SK-N-SH treated with all-trans-retinoic acid at 6 μM for 48 hours (cell line): ENCODE data around the gene NOM1.

Experiments used
- ARNTL ChIP-seq: fragments of 450-650 bp; formaldehyde crosslinking; IDR thresholded peaks from 2 replicates; pipeline ENCODE4 v1.5.0; 2020; ENCODE audit warnings: low read depth, mild to moderate bottlenecking, moderate library complexity, borderline replicate concordance
- CREB5 ChIP-seq: fragments of 250-450 bp; sonication (Bioruptor Pico); IDR thresholded peaks from 2 replicates; pipeline ENCODE4 v1.5.1; 2020; ENCODE audit warnings: low read depth, mild to moderate bottlenecking, moderate library complexity
- CSDC2 ChIP-seq: fragments of 250-450 bp; sonication (Bioruptor Pico); IDR thresholded peaks from 2 replicates; pipeline ENCODE4 v1.5.0; 2020; ENCODE audit warnings: mild to moderate bottlenecking, moderate library complexity
- ISL1 ChIP-seq: fragments of 250-450 bp; sonication (Bioruptor Pico); IDR thresholded peaks from 2 replicates; pipeline ENCODE4 v2.1.2; 2022; ENCODE audit warnings: mild to moderate bottlenecking, moderate library complexity
- OSR1 ChIP-seq: fragments of 250-450 bp; sonication (Bioruptor Pico); IDR thresholded peaks from 2 replicates; pipeline ENCODE4 v1.8.0; 2022; ENCODE audit warnings: moderate library complexity, mild to moderate bottlenecking, inconsistent platforms
- PPARA ChIP-seq: fragments of 250-450 bp; sonication (Bioruptor Pico); IDR thresholded peaks from 2 replicates; pipeline ENCODE4 v1.5.0; 2020; ENCODE audit warnings: mild to moderate bottlenecking, borderline replicate concordance
- SNAI2 ChIP-seq: fragments of 250-450 bp; sonication (Bioruptor Pico); IDR thresholded peaks from 2 replicates; pipeline ENCODE4 v1.5.0; 2020; ENCODE audit warnings: mild to moderate bottlenecking, moderate library complexity
- ZFP3 ChIP-seq: fragments of 250-450 bp; sonication (Bioruptor Pico); IDR thresholded peaks from 2 replicates; pipeline ENCODE4 v1.5.0; 2020; ENCODE audit warnings: mild to moderate bottlenecking, moderate library complexity
- ZNF8 ChIP-seq: fragments of 450-650 bp; formaldehyde crosslinking; IDR thresholded peaks from 2 replicates; pipeline ENCODE4 v1.5.0; 2020; ENCODE audit warnings: mild to moderate bottlenecking, moderate library complexity
- TF ChIP-seq, protein P1 (sequence below): fragments of 250-450 bp; sonication (Bioruptor Pico); IDR thresholded peaks from 2 replicates; pipeline ENCODE4 v1.8.0; 2020; ENCODE audit warnings: mild to moderate bottlenecking, moderate library complexity, borderline replicate concordance
- TF ChIP-seq, protein P2 (sequence below): fragments of 250-450 bp; sonication (Bioruptor Pico); IDR thresholded peaks from 2 replicates; pipeline ENCODE4 v1.5.0; 2020; ENCODE audit warnings: mild to moderate bottlenecking, moderate library complexity

DNA sequence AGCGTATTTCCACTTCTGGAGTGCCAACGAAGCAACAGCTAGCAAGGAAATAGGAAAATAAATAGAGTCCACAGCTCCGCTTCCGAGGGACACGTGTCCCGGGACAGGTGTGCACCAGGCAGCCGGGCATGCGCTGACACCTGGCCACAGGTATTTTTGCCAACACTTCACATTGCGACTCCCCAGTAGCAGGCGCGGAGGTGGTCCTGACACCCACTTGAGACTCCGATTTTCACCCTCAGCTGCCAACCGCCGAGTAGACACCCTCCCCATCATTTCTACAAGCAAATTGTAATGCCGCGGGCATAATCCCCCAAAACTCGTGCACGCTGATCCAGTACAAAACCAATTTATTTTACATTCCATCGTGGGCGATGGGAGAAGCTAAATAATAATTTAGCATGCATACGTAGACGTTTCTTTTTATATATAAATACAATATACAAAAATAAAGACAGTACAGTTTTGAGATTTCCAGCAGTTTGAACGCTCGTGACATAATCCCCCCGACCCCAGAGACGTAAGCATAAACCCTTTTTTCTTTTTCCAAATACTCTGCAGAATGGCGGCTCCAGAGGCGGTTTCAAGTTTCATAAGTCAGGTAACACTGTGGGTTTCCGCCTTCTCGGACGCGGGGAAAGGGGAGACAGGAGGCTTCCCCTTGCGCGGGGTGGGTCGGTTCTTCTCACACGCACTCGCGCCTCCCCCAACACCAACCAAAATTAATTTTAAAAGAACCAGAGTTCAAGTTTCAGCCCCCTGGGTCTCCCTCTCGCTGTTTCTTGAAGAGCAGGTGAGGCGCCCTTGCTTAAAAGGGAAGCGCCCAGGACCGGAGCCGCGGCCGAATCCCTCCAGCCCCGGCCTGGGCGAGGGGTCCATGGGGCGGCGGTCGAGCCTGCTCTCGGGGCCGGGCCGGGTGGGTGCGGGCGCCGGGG is 55.3 kb downstream of the NOM1 start:
- TF ChIP-seq, protein P1, sequence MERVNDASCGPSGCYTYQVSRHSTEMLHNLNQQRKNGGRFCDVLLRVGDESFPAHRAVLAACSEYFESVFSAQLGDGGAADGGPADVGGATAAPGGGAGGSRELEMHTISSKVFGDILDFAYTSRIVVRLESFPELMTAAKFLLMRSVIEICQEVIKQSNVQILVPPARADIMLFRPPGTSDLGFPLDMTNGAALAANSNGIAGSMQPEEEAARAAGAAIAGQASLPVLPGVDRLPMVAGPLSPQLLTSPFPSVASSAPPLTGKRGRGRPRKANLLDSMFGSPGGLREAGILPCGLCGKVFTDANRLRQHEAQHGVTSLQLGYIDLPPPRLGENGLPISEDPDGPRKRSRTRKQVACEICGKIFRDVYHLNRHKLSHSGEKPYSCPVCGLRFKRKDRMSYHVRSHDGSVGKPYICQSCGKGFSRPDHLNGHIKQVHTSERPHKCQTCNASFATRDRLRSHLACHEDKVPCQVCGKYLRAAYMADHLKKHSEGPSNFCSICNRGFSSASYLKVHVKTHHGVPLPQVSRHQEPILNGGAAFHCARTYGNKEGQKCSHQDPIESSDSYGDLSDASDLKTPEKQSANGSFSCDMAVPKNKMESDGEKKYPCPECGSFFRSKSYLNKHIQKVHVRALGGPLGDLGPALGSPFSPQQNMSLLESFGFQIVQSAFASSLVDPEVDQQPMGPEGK (CRISPR knock-in tag): no peak
- TF ChIP-seq ZFP3: no peak
- TF ChIP-seq CREB5 (CRISPR knock-in tag): no peak
- TF ChIP-seq ARNTL (CRISPR knock-in tag): no peak
- no peak for TF ChIP-seq SNAI2 (CRISPR knock-in tag)
- TF ChIP-seq ISL1 (CRISPR knock-in tag): no peak
- TF ChIP-seq PPARA: no peak
- TF ChIP-seq OSR1 (CRISPR knock-in tag): no peak
- TF ChIP-seq CSDC2 (CRISPR knock-in tag): no peak
- TF ChIP-seq, protein P2, sequence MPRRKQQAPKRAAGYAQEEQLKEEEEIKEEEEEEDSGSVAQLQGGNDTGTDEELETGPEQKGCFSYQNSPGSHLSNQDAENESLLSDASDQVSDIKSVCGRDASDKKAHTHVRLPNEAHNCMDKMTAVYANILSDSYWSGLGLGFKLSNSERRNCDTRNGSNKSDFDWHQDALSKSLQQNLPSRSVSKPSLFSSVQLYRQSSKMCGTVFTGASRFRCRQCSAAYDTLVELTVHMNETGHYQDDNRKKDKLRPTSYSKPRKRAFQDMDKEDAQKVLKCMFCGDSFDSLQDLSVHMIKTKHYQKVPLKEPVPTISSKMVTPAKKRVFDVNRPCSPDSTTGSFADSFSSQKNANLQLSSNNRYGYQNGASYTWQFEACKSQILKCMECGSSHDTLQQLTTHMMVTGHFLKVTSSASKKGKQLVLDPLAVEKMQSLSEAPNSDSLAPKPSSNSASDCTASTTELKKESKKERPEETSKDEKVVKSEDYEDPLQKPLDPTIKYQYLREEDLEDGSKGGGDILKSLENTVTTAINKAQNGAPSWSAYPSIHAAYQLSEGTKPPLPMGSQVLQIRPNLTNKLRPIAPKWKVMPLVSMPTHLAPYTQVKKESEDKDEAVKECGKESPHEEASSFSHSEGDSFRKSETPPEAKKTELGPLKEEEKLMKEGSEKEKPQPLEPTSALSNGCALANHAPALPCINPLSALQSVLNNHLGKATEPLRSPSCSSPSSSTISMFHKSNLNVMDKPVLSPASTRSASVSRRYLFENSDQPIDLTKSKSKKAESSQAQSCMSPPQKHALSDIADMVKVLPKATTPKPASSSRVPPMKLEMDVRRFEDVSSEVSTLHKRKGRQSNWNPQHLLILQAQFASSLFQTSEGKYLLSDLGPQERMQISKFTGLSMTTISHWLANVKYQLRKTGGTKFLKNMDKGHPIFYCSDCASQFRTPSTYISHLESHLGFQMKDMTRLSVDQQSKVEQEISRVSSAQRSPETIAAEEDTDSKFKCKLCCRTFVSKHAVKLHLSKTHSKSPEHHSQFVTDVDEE: no peak
- TF ChIP-seq ZNF8 (CRISPR knock-in tag): no peak
